Parathyroid adenoma (tissue), 2 donors: ENCODE results near the gene RALB.

Experiments used
- H2AFZ ChIP-seq: fragments of 300-600 bp; sonication (generic); one replicate; pipeline ENCODE4 v1.7.0; 2017; ENCODE audit warnings: antibody characterized with exemption, mild to moderate bottlenecking
- H3K27ac ChIP-seq: fragments of 300-600 bp; sonication (generic); one replicate; pipeline ENCODE4 v1.7.0; 2017
- H3K27me3 ChIP-seq: fragments of 300-600 bp; sonication (generic); one replicate; pipeline ENCODE4 v1.7.0; 2017; ENCODE audit warnings: low read length; ENCODE audit not compliant: control insufficient read depth, insufficient read depth
- H3K36me3 ChIP-seq: fragments of 300-600 bp; sonication (generic); one replicate; pipeline ENCODE4 v1.7.0; 2017; ENCODE audit warnings: low read length; ENCODE audit not compliant: control insufficient read depth, insufficient read depth
- H3K4me1 ChIP-seq: fragments of 300-600 bp; sonication (generic); one replicate; pipeline ENCODE4 v1.7.0; 2017; ENCODE audit warnings: control low read depth
- H3K4me2 ChIP-seq: fragments of 300-600 bp; sonication (generic); one replicate; pipeline ENCODE4 v1.7.0; 2017; ENCODE audit warnings: low read length
- H3K4me3 ChIP-seq: fragments of 300-600 bp; sonication (generic); one replicate; pipeline ENCODE4 v1.7.0; 2017; ENCODE audit warnings: low read depth, low read length
- H3K79me2 ChIP-seq: fragments of 300-600 bp; sonication (generic); one replicate; pipeline ENCODE4 v1.7.0; 2017; ENCODE audit warnings: control low read depth
- H3K9ac ChIP-seq: fragments of 300-600 bp; sonication (generic); one replicate; pipeline ENCODE4 v1.7.0; 2017; ENCODE audit warnings: mild to moderate bottlenecking
- H3K9me3 ChIP-seq: fragments of 300-600 bp; sonication (generic); one replicate; pipeline ENCODE4 v1.7.0; 2017; ENCODE audit warnings: low read length; ENCODE audit not compliant: control insufficient read depth
- CTCF ChIP-seq: fragments of 300-600 bp; sonication (generic); IDR thresholded peaks from one replicate; pipeline ENCODE4 v1.7.0; 2017; ENCODE audit warnings: antibody characterized with exemption, mild to moderate bottlenecking
- donor health status: primary hyperparathyroidism.

RALB gene

GRCh38 chr2:120260736-120261135, 8.1 kb downstream of the RALB start:
- Histone ChIP-seq H3K4me1 (peaks cover 62% of the 10 kb centered on the region), H3K79me2 (peaks cover 90% of the 10 kb centered on the region), H3K27ac (peak overlapping the region; percentile 90)

GRCh38 chr2:120261387-120262006, 8.8 kb downstream of the RALB start:
- Histone ChIP-seq H3K9ac (no peak overlapping the region), H3K79me2 (peaks cover 90% of the 10 kb centered on the region), H2AFZ (no peak overlapping the region), H3K9me3 (no peaks in the 10 kb centered on the region), H3K36me3 (no peaks in the 10 kb centered on the region), H3K27me3 (no peaks in the 10 kb centered on the region), H3K4me2 (no peak overlapping the region), H3K27ac (peak overlapping the region; percentile 90), H3K4me3 (no peak overlapping the region), H3K4me1 (peaks cover 58% of the 10 kb centered on the region)
- no peak for TF ChIP-seq CTCF

More at GRCh38 chr2:120260736-120261135, 8.1 kb downstream of the RALB start:
- Histone ChIP-seq H3K4me2 (peak overlapping the region; percentile 37), H3K4me3 (no peak overlapping the region), H3K27me3 (no peaks in the 10 kb centered on the region), H3K9ac (no peak overlapping the region), H2AFZ (no peak overlapping the region), H3K9me3 (no peaks in the 10 kb centered on the region), H3K36me3 (no peaks in the 10 kb centered on the region)
- TF ChIP-seq CTCF, result no peak

DNA sequence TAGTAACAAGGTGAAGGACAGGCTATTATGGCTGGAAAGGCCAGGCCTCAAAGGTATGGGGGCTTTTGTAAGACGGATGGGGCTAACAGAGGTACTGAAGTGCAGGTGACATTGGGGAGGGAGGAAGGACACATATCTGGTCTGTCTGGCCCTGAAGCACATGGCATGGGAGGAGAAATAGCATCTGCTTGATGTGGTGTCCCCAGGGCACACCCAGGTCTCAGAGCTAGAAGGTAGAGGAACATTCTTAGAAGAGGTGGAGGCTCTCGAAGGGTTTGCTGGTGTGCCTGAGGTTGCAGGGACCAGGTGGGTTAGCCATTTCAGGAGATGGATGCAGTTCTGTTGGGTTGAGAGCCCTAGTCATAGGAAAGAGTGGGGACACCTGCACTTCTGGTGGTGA, 9.5 kb downstream of the RALB start:
- no peak for TF ChIP-seq CTCF
- Histone ChIP-seq H3K4me1 (peaks cover 58% of the 10 kb centered on the region), H3K4me2 (no peak overlapping the region), H3K79me2 (peaks cover 89% of the 10 kb centered on the region), H3K36me3 (no peaks in the 10 kb centered on the region), H3K27ac (peak overlapping the region; percentile 90), H3K9ac (no peak overlapping the region), H3K4me3 (no peak overlapping the region), H3K27me3 (no peaks in the 10 kb centered on the region), H2AFZ (no peak overlapping the region), H3K9me3 (no peaks in the 10 kb centered on the region)

- peaks cover 52% of the 10 kb centered on the region for H3K4me1 ChIP-seq
- no peak overlapping the region for H2AFZ ChIP-seq
- no peaks in the 10 kb centered on the region for H3K27me3 ChIP-seq
Measured at GRCh38 chr2:120262761-120263428, 10.2 kb downstream of the RALB start.

More at GRCh38 chr2:120262761-120263428, 10.2 kb downstream of the RALB start:
- no peaks in the 10 kb centered on the region for H3K9me3 ChIP-seq
- no peaks in the 10 kb centered on the region for H3K36me3 ChIP-seq
- no peak overlapping the region for H3K9ac ChIP-seq
- H3K4me2 ChIP-seq, result no peak overlapping the region
- H3K79me2 ChIP-seq, result peaks cover 83% of the 10 kb centered on the region
- H3K27ac ChIP-seq, result peak overlapping the region; percentile 90
- H3K4me3 ChIP-seq, result no peak overlapping the region
- TF ChIP-seq CTCF, result no peak
